Prostate gland (tissue), 2 donors: ENCODE data around the gene PEX13. TPM values are rescaled to one million over a fixed set of nuclear protein-coding genes. Genes with fewer than 3 reads are reported as not detected.
A peak's percentile ranks its signal among the peaks of the same experiment; 100 is the strongest.

ENCODE experiments used
- DNase-seq: peaks from one replicate; pipeline ENCODE4 v3.0.0-alpha.2; 2019; ENCODE audit warnings: low spot score
- H3K27ac ChIP-seq, 2 donors: fragments of 200-600 bp; sonication (generic); 2 replicates each; pipeline ENCODE4 v1.5.1; 2017 to 2019
- H3K27me3 ChIP-seq: fragments of 200-600 bp; sonication (generic); replicated peaks from 2 replicates; pipeline ENCODE4 v1.5.1; 2019; ENCODE audit not compliant: insufficient read depth
- H3K36me3 ChIP-seq, 2 donors: fragments of 200-600 bp; sonication (generic); 1 replicate in 1 of 2; 2 replicates in 1 of 2; pipeline versions ENCODE4 v1.5.1 to v1.8.1; 2017 to 2019
- H3K4me1 ChIP-seq: fragments of 200-600 bp; sonication (generic); replicated peaks from 2 replicates; pipeline ENCODE4 v1.5.1; 2019
- H3K4me3 ChIP-seq, 2 donors: fragments of 200-600 bp; sonication (generic); 2 replicates each; pipeline ENCODE4 v1.5.1; 2017 to 2019
- H3K9me3 ChIP-seq: fragments of 200-600 bp; sonication (generic); 2 replicates; pipeline ENCODE4 v1.5.1; 2017
- CTCF ChIP-seq, 4 experiments: fragments of 200-600 bp in 2 of 4; fragments of 450-650 bp in 2 of 4; sonication (generic) in 2 of 4; IDR thresholded peaks; 1 replicate in 3 of 4; 2 replicates in 1 of 4; pipeline ENCODE4 v1.5.1; 2016 to 2019; ENCODE audit warnings: antibody characterized with exemption in 4 of 4, mild to moderate bottlenecking in 2 of 4, moderate library complexity in 2 of 4
- POLR2A ChIP-seq: fragments of 450-650 bp; IDR thresholded peaks from one replicate; pipeline ENCODE4 v1.6.1; 2016; ENCODE audit warnings: antibody characterized with exemption, mild to moderate bottlenecking
- POLR2AphosphoS5 ChIP-seq: sonication (generic); formaldehyde crosslinking; IDR thresholded peaks from one replicate; pipeline ENCODE4 v1.6.1; 2017; ENCODE audit warnings: antibody characterized with exemption
- WGBS: methylation state at CpG from one replicate; pipeline ENCODE4 v1.1.5; 2018; 5-methylcytosine and 5-hydroxymethylcytosine counted together
- intact Hi-C: fragments of 100-400 bp; cut with DNase I; formaldehyde crosslinking; loops from one replicate; pipeline ENCODE4 v1.14.2; 2022
- total RNA-seq, 2 donors: library from RNA; depleted of rRNA; stranded (reverse); fragments of >200 nt; gene quantifications; one replicate each; pipeline ENCODE4 v1.1.0, GENCODE V29; 2016

PEX13 gene
- total RNA-seq, 2 donors from 2014 or later: 31.7 to 63.8 TPM

DNA sequence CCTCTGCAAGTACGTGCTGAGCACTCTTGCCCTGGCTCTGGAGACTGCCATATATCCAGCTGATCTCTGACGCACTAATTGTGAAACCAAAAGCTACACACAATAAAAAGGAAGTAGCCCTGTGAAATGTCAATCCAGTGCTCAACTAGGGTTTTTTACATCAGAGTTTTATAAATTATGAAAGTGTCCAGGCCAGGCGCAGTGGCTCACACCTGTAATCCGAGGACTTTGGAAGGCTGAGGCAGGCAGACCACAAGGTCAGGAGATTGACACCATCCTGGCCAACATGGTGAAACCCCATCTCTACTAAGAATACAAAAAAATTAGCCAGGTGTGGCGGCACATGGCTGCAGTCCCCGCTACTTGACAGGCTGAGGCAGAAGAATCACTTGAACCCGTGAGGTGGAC is 24.5 kb upstream of the PEX13 start:
- Histone ChIP-seq H3K4me1 (no peaks in the 10 kb centered on the region), H3K9me3 (no peaks in the 10 kb centered on the region), H3K36me3 (no peaks in the 10 kb centered on the region), H3K4me3 (no peak overlapping the region), H3K27ac (no peak overlapping the region), H3K27me3 (no peaks in the 10 kb centered on the region)
- intact Hi-C loops: no loop called here
- TF ChIP-seq POLR2AphosphoS5 (no peak), POLR2A (no peak), CTCF (IDR thresholded peaks at IDR 0.05) (no peak)
- DNase-seq: no peak
- WGBS: 88% methylated on average over 7 of the region's 7 CpGs

DNA sequence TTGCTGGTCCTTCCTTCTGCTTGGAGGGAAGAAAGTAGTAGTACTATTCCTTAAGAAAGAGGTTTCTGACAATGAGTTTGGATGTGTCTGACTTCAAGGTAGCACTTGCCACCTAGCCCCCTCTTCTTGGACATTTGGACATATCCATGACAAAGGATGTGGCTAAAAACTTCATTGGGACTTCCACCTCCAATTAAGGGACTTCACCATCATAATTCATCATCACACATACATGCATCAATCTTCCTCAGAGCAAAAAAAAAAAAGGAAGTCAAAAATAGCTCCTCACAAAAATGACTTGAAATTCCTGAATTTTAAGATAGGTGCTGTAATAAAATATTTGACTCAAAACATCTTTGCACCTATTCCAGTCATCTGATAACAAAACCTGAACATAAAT is 23.4 kb upstream of the PEX13 start:
- H3K36me3 ChIP-seq: no peaks in the 10 kb centered on the region
- H3K4me1 ChIP-seq: no peaks in the 10 kb centered on the region
- H3K4me3 ChIP-seq: no peak overlapping the region
- H3K27ac ChIP-seq: no peak overlapping the region
- H3K9me3 ChIP-seq: no peaks in the 10 kb centered on the region
- H3K27me3 ChIP-seq: no peaks in the 10 kb centered on the region
- DNase-seq: no peak
- intact Hi-C loops: no loop called here
- TF ChIP-seq POLR2AphosphoS5 (no peak), POLR2A (no peak), CTCF (IDR thresholded peaks at IDR 0.05) (no peak)

DNA sequence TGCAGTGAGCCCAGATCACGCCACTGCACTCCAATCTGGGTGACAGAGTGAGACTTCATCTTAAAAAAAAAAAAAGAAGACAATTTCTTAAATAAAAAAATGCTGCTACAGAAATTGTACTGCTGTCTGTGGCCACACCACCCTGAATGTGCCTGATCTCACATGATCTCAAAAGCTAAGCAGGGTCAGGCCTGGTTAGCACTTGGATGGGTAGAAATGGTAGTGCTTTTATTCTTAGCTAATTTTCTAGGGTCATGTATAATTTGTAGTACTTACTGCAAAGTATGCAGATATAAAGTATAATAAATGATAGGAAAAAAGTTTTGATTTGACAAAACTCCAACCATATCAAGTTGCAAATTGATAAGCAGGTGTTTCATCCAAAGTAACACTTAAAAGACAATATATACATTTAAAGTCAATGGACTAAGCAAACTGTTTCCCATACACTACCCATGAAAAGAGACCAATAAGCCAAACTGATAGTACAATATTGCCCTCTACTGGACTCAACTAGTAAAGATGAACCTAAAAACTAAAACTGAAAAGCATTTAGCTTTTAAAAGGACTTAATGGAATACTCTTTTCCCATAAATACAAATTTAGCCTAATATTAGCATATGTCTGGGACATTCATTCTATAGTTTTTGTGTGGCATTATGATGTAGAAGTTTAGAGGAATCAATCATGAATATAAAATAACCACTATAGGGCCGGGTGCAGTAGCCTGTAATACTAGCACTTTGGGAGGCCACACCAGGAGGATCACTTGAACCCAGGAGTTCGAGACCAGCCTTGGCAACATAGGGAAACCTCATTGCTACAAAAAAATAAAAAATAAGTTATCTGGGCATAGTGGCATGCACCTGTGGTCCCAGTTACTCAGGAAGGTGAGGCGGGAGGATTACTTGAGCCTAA is 18.6 kb upstream of the PEX13 start:
- no peaks in the 10 kb centered on the region for H3K27me3 ChIP-seq
- no peak for DNase-seq
- H3K27ac ChIP-seq: no peak overlapping the region
- 82% methylated on average over 4 of the region's 4 CpGs for WGBS
- intact Hi-C loops: loop anchor here (5.0 kb wide), 1 partner anchor 292 kb away; no protein-coding TSS in a partner anchor
- TF ChIP-seq POLR2AphosphoS5: no peak
- peak in 3 of 4 experiments; percentile 57 to 79 (median 72) for TF ChIP-seq CTCF (IDR thresholded peaks at IDR 0.05)
- no peaks in the 10 kb centered on the region for H3K36me3 ChIP-seq
- no peaks in the 10 kb centered on the region for H3K4me1 ChIP-seq
- no peaks in the 10 kb centered on the region for H3K9me3 ChIP-seq
- no peak overlapping the region for H3K4me3 ChIP-seq

DNA sequence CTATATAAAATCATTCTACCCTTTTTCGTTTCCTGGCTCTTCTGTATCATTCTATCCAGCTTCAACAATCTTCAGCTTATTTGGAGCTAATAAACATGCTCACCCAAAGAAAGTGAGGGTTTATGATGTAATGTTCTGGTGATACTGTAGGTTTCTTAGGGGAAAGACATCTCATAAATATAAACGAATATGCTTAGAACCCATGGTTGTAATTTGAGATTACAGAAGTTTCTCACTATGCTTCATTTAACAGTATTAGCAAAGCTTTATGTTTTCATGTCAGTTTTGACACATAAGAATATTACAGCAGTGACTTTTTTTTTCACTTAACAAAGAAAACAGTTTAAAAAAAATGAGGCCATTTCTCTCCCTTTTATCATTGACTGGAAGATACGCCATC is 11.8 kb upstream of the PEX13 start:
- no peaks in the 10 kb centered on the region for H3K4me1 ChIP-seq
- DNase-seq: no peak
- H3K36me3 ChIP-seq: no peaks in the 10 kb centered on the region
- no peaks in the 10 kb centered on the region for H3K9me3 ChIP-seq
- H3K27ac ChIP-seq: no peak overlapping the region
- intact Hi-C loops: no loop called here
- 86% methylated on average over 3 of the region's 3 CpGs for WGBS
- H3K27me3 ChIP-seq: no peaks in the 10 kb centered on the region
- H3K4me3 ChIP-seq: no peak overlapping the region
- no peak for TF ChIP-seq POLR2AphosphoS5
- TF ChIP-seq CTCF (IDR thresholded peaks at IDR 0.05): no peak
- no peak for TF ChIP-seq POLR2A
